PFSK-1 (cell line): Measurements from ENCODE around the gene PURB.

ENCODE experiments used
- POLR2AphosphoS5 ChIP-seq: IDR thresholded peaks from 2 replicates; pipeline ENCODE4 v1.6.1; 2012; ENCODE audit warnings: low read depth, mild to moderate bottlenecking, control low read depth, low read length, moderate library complexity
- TAF1 ChIP-seq: IDR thresholded peaks from 2 replicates; pipeline ENCODE4 v1.6.1; 2012; ENCODE audit warnings: low read length, control low read depth, borderline replicate concordance; ENCODE audit not compliant: insufficient read depth
- TF ChIP-seq, protein P1 (sequence below), 2 experiments: IDR thresholded peaks; 2 replicates each; pipeline versions ENCODE4 v1.6.1 to v1.8.0; 2011 to 2012; ENCODE audit warnings: low read depth in 2 of 2, low read length in 2 of 2, control low read depth in 1 of 2, inconsistent platforms in 1 of 2, mild to moderate bottlenecking in 1 of 2, moderate library complexity in 1 of 2; ENCODE audit not compliant: insufficient read depth in 1 of 2

DNA sequence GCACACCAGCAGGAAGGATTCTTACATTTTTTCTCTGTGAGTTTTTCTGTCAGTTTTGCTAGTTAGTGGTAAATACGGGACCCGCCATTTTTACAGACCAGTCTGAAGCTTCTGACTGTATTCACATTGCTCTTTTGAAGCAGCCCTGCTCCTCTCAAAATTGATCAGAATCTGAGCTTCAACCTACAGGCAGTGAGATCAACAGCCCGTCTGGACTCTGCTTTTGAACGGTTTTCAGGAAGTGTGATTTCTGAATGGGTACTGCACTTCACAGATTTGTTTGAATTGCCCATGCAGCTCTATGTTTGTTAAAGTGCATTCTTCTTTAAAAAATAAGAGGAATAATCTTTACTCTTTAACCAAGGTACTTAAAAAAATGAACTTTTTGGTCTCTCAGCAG, 8.9 kb downstream of the PURB start:
- TF ChIP-seq POLR2AphosphoS5 (no peak), TAF1 (no peak)
- TF ChIP-seq, protein P1, sequence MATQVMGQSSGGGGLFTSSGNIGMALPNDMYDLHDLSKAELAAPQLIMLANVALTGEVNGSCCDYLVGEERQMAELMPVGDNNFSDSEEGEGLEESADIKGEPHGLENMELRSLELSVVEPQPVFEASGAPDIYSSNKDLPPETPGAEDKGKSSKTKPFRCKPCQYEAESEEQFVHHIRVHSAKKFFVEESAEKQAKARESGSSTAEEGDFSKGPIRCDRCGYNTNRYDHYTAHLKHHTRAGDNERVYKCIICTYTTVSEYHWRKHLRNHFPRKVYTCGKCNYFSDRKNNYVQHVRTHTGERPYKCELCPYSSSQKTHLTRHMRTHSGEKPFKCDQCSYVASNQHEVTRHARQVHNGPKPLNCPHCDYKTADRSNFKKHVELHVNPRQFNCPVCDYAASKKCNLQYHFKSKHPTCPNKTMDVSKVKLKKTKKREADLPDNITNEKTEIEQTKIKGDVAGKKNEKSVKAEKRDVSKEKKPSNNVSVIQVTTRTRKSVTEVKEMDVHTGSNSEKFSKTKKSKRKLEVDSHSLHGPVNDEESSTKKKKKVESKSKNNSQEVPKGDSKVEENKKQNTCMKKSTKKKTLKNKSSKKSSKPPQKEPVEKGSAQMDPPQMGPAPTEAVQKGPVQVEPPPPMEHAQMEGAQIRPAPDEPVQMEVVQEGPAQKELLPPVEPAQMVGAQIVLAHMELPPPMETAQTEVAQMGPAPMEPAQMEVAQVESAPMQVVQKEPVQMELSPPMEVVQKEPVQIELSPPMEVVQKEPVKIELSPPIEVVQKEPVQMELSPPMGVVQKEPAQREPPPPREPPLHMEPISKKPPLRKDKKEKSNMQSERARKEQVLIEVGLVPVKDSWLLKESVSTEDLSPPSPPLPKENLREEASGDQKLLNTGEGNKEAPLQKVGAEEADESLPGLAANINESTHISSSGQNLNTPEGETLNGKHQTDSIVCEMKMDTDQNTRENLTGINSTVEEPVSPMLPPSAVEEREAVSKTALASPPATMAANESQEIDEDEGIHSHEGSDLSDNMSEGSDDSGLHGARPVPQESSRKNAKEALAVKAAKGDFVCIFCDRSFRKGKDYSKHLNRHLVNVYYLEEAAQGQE (IDR thresholded peaks at IDR 0.05; ENCODE audit: insufficient read depth in 1 of 2, low read depth in 2 of 2, low read length in 2 of 2): no peak
